ENCODE results near the gene TSSK1B. TPM values are rescaled to one million over a fixed set of nuclear protein-coding genes. Genes with fewer than 3 reads are reported as not detected.

Gene TSSK1B
- not detected in 2 replicates for total RNA-seq (2013; cell fraction: nucleolus; rRNA removed)
- total RNA-seq (2014; rRNA removed) (not detected in 2 replicates), total RNA-seq (2014; rRNA removed; fragmentation: Illumina TruSeq; extraction: Trizol) (not detected in 2 replicates), total RNA-seq (2021) (not detected in 2 replicates), polyA plus RNA-seq (2011; rRNA removed) (not detected in 2 replicates), polyA plus RNA-seq (2014; fragmentation: Illumina TruSeq; extraction: Trizol) (not detected in 2 replicates), polyA plus RNA-seq (2014; fragmentation: Nextera tagmentation; extraction: Ambion mirVana) (not detected), polyA plus RNA-seq (2014; rRNA removed) (not detected in 2 replicates), polyA plus RNA-seq (2016; fragmentation: Nextera tagmentation; extraction: Ambion mirVana) (not detected), polyA minus RNA-seq (2011; rRNA and poly(A)+ RNA removed) (not detected in 2 replicates), Bru-seq, nascent RNA (not detected), BruChase-seq, experiment 1, labeled RNA remaining after a 6-hour chase (not detected), BruChase-seq, experiment 2, labeled RNA remaining after a 2-hour chase (not detected)
- not detected for polyA plus RNA-seq (2011; ENCODE audit: low read depth)
- not detected in 2 replicates for polyA plus RNA-seq (2011; cell fraction: cytosol; rRNA removed)
- not detected in 2 replicates for polyA plus RNA-seq (2011; cell fraction: nucleus; rRNA removed)
- polyA plus RNA-seq (2012) = not detected in 2 replicates
- not detected in 2 replicates for polyA minus RNA-seq (2011; cell fraction: cytosol; rRNA and poly(A)+ RNA removed)
- polyA minus RNA-seq (2011; cell fraction: nucleus; rRNA and poly(A)+ RNA removed) = not detected in 2 replicates
- long read RNA-seq, experiment 1 = 0 reads
- long read RNA-seq, experiment 2 = 0 reads

- Histone ChIP-seq H3K4me1 (ENCODE audit: control insufficient read depth, insufficient read depth, low read length) (no peaks in the 10 kb centered on the region), H3K79me2 (ENCODE audit: control insufficient read depth, insufficient read depth, low read length) (no peaks in the 10 kb centered on the region), H3K9ac (ENCODE audit: control insufficient read depth, insufficient read depth, low read length) (no peak within 1 kb of the TSS), H3K4me3 (no peak within 1 kb of the TSS), H3K4me2 (ENCODE audit: control insufficient read depth, insufficient read depth) (no peak within 1 kb of the TSS), H3K36me3 (ENCODE audit: control insufficient read depth in 2 of 2, insufficient read depth in 2 of 2, low read length in 1 of 2) (no peaks in the 10 kb centered on the region), H2AFZ (ENCODE audit: control insufficient read depth, low read depth, low read length) (no peak within 1 kb of the TSS), H3K27ac (ENCODE audit: control insufficient read depth, insufficient read depth) (no peak within 1 kb of the TSS), H3K9me3 (replicated peaks; ENCODE audit: control insufficient read depth, insufficient read depth, low read length) (no peaks in the 10 kb centered on the region), H3K27me3 (replicated peaks in 1 of 2; ENCODE audit: control insufficient read depth in 2 of 2, insufficient read depth in 2 of 2, low read length in 1 of 2) (no peaks in the 10 kb centered on the region; a peak in 1 of 4 replicates), H4K20me1 (ENCODE audit: control insufficient read depth, insufficient read depth) (no peaks in the 10 kb centered on the region)
- ChIA-PET SMC1A (ENCODE audit: uncharacterized antibody, unreplicated experiment) (no interaction called here), POLR2A (no interaction called here), CTCF (no interaction called here), RAD21 (ENCODE audit: unreplicated experiment) (no interaction called here)
- BruUV-seq (replicated peaks) = no TSS peak
- in situ Hi-C loops (cut with MboI) = no loop called here
- 4% methylated on average over 3 of the region's 3 CpGs for whole genome bisulfite sequencing (ENCODE audit: insufficient coverage, insufficient replicate concordance, low lambda C conversion rate, missing lambda C conversion rate)
- DNase-seq (ENCODE audit: low read depth, low spot score) = no peak
- no peak for ATAC-seq
- no peak for FAIRE-seq
- TF ChIP-seq SUZ12 (IDR thresholded peaks at IDR 0.05; ENCODE audit: unreplicated experiment) = no peak
- TF ChIP-seq SREBF1 (IDR thresholded peaks at IDR 0.05; ENCODE audit: low read length) = no peak
- TF ChIP-seq POLR2AphosphoS2 (IDR thresholded peaks at IDR 0.05; ENCODE audit: low read depth, low read length) = no peak
- TF ChIP-seq BMI1 (IDR thresholded peaks at IDR 0.05; ENCODE audit: borderline replicate concordance) = no peak
- no peak for TF ChIP-seq IKZF1 (conservative IDR thresholded peaks at IDR 0.05)
- TF ChIP-seq EP300 (IDR thresholded peaks at IDR 0.05; ENCODE audit: borderline replicate concordance in 1 of 2, control insufficient read depth in 1 of 2, low read depth in 2 of 2, low read length in 2 of 2) = no peak
- TF ChIP-seq NR2C1 (IDR thresholded peaks at IDR 0.05) = no peak
- intact Hi-C loops (cut with micrococcal nuclease; ENCODE audit: unreplicated experiment) = no loop called here
These were observed at the start of gene TSSK1B for GRCh38 chr5:113434889-113435288. TSS of gene TSSK1B (minus strand) at chr5:113434989. CDS start at chr5:113434839, 150 bp downstream.

Data from GM12878 (cell line).